ENCODE measurements around the gene KCNN1.
"Not testable (repeated sequence)": the region's sequence is repeated elsewhere in the genome, so short reads cannot be mapped to it uniquely, and the experiment has no call there.

The KCNN1 gene

DNA sequence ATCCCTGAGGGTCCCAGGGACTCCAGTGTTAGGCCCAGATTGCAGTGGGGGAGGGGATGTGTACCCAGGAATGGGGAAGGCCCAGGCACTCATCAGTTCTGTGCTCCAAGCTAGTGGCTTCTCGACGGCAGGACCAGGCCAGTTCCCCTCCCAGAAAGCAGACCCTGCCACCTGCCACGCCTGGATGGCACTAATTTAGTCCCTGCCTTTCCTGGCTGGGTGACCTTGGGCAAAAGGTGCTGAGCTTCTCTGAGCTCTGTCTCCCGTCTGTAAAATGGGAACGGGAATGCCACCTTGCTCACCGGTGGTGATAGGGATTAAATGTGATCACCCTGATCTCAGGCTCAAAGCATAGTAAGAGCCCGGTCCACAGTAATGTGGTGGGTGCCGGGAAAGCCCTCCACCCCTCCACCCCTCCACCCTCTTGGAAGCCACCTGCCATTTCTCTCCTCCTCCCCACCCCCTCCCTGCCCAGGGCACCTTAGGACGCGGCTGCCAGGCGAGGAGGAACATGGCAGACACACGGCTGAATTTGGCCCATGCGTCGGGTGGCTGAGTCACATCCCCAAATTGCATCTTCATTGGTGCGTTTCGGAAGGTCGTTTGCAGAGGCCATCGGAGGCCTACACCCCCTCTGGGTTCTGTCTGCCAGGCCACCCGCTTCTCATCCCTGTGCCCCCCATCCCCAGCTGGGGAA is 2.3 kb downstream of the KCNN1 start:
- no peak for DNase-seq

GRCh38 chr19:17972230-17972629 is 5.3 kb downstream of the KCNN1 start:
- no peak for DNase-seq

GRCh38 chr19:17973759-17974158 is 6.9 kb downstream of the KCNN1 start:
- no peak for DNase-seq

DNA sequence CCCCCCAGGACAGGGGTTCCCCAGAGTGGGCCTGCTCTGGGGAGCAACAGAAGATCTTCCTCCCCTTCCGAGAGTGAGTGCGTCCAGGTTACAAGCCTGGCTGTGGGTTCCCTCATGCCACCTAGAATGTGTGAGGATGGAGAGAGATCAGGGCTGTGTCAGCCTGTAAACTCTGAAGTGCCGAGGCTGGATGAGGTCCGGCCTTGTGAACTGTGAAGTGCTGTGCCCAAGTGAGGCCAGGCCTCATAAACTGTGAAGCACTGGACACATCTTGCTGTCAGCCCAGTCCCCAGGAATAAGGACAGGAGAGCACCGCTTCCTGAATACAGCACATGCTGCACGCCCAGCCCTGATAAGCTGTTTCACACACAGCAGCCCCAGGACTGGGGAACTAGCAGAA is 7.6 kb downstream of the KCNN1 start:
- no peak for DNase-seq

GRCh38 chr19:17975032-17975431 is 8.1 kb downstream of the KCNN1 start:
- DNase-seq, result no peak

DNA sequence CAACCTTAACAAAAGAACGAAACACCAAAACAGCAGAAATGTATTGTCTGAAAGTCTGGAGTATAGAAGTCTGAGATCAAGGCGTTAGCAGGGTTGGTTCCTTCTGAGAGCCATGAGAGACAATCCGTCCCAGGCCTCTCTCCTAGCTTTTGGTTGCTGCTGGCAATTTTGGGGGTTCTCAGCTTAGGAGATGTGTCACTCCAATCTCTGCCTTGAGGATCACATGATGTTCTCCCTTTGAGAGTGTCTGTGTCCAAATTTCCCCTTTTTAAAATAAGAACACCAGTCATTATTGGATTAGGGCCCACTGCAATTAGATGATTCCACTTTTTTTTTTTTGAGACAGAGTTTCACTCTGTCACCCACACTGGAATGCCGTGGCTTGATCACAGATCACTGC is 10.1 kb downstream of the KCNN1 start:
- no peak for DNase-seq

DNA sequence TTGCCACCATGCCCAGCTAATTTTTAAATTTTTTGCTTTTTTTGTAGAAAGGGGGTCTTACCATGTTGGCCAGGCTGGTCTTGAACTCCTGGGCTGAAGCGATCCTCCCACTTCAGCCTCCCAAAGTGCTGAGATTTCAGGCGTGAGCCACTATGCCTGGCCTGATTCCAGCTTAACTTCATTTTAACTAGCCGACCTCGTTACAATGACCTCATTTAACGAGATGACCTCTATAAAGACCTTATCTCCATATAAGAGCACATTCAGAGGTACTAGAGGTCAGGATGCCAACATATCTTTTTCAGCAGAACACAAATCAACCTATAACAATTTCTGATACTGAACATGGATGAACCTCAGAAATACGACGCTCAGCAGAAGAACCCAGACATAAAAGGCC is 10.6 kb downstream of the KCNN1 start:
- DNase-seq, result no peak

- no peak for DNase-seq
Observed at GRCh38 chr19:17981611-17982010, 14.7 kb downstream of the KCNN1 start.

DNA sequence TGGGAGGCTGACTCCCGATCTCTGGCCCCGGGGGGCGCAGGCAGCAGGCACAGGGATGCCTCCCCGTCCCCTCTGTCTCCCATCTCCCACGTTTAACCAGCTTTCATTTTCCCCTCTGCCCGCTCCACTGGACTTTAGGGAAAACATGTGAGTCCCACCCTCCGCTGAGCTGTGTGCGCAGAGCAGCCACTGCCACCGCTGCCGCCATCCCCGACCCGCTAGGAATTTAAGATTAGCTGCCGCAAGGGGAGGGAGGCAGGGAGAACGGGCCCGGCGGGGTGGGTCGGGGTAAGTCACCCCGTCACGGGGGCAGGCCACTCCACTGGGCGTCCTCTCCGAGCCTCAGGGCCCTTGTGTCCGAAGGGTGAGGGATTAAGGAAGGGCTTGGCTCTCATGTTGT is 15.5 kb downstream of the KCNN1 start:
- DNase-seq, result no peak

- no peak for DNase-seq
Observed at GRCh38 chr19:17985037-17985818, 18.3 kb downstream of the KCNN1 start.

DNA sequence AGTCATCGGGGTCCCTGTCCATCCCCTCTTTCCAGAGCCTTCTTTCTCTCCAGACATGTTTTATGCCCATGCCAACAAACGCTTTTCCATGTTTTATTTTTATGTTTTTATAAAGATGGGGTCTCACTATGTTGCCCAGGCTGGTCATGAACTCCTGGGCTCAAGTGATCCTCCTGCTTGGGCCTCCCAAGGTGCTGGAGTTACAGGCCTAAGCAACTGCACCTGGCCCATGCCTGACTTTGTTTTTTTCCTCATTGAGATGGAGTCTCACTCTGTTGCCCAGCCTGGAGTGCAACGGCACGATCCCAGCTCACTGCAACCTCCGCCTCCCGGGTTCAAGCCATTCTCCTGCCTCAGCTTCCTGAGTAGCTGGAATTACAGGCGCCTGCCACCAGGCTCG is 19.7 kb downstream of the KCNN1 start:
- DNase-seq, result not testable (repeated sequence)

- no peak for DNase-seq
Observed at GRCh38 chr19:17988161-17988560, 21.3 kb downstream of the KCNN1 start.

GRCh38 chr19:17989425-17990094 is 22.7 kb downstream of the KCNN1 start:
- no peak for DNase-seq

- DNase-seq, result no peak
Observed at GRCh38 chr19:17993076-17993813, 26.3 kb downstream of the KCNN1 start.

- DNase-seq, result peak; percentile 31
Observed at GRCh38 chr19:17996826-17997316, 30.0 kb downstream of the KCNN1 start.

DNA sequence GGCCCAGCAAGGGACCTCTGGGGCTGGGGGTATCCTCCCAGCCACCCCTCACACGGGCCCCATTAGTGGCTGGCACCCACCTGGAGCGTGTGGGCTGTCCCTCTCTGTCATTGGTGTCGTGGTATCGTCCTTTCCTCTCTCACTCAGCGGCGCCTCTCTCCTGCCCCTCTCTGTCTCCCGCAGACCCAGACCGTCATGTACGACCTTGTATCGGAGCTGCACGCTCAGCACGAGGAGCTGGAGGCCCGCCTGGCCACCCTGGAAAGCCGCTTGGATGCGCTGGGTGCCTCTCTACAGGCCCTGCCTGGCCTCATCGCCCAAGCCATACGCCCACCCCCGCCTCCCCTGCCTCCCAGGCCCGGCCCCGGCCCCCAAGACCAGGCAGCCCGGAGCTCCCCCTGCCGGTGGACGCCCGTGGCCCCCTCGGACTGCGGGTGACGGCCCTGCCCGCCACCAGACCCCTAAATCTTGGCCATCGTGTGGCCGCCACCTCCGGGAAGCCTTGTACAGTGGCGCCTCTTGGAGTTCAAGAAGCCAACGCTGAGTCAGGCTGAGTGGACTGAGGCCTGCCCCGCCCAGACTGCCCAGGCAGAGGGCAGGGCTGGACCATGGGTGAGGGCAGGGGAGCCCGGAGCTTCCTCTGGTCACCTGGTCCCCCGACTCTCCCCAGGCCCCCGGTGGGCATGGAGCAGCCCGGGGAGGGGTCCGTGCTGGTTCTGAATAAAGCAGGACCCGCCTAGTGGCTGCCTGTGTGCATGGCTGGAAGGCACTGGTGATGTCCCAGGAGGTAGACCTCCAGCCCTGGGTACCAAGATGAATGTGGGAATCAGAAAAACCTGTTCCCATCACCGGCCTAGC is 31.3 kb downstream of the KCNN1 start:
- no peak for DNase-seq

GRCh38 chr19:17998827-17999150 is 31.9 kb downstream of the KCNN1 start:
- no peak for DNase-seq

- no peak for DNase-seq
Observed at GRCh38 chr19:17999684-18000479, 33.0 kb downstream of the KCNN1 start.

GRCh38 chr19:18000480-18000914 is 33.6 kb downstream of the KCNN1 start:
- no peak for DNase-seq

DNA sequence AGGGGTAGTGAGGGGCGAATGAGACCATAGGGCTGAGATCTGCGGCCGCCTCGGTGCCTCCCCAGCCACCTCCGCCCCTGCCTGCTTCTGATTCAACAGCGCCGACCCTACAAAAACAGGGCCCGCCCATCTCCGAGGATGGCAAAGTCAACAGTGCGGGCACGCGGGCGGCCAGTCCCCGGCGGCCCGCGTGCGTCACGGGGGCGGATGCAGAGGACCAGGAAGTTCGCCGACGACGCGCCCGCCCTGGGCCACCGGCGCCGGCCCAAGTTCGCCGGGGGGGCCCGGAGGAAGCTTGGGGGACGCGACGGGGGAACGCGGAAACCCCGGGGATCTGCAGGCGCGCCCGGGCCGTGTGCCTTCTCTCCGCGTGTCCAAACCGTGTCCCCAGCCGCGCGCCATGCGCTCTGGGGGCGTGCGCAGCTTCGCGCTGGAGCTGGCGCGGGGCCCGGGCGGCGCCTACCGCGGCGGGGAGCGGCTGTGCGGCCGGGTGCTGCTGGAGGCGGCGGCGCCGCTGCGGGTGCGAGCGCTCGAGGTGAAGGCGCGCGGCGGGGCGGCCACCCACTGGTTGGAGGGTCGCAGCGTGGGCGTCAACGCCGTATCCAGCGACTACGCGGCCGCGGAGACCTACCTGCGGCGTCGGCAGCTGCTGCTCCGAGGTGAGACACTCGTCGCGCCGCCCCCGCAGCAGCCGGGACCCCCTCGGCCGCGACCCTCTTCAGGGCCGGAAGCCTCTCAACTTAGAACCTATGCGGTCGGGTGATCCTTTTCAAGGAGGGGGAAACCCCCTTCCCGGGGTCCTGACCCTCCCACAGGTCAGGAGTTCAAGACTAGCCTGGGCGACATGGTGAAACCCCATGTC is 34.2 kb downstream of the KCNN1 start:
- peak; percentile 32 for DNase-seq

Data from NCI-H748 treated with DMSO at 0.1 percent for 48 hours (cell line).